Brain microvascular endothelial cell (primary cell): ENCODE measurements around the gene CFHR2.
"Not testable (repeated sequence)": the region's sequence is repeated elsewhere in the genome, so short reads cannot be mapped to it uniquely, and the experiment has no call there.

ENCODE experiments used
- DNase-seq: peaks from one replicate; pipeline ENCODE4 v3.0.0-alpha.2; 2020
- H3K27ac ChIP-seq: fragments of 250-450 bp; sonication (Bioruptor Pico); 2 replicates; pipeline ENCODE4 v1.5.1; 2020; ENCODE audit warnings: mild to moderate bottlenecking, moderate library complexity
- H3K27me3 ChIP-seq: fragments of 250-450 bp; sonication (Bioruptor Pico); replicated peaks from 2 replicates; pipeline ENCODE4 v1.5.1; 2020; ENCODE audit warnings: mild to moderate bottlenecking
- H3K36me3 ChIP-seq: fragments of 250-450 bp; sonication (Bioruptor Pico); replicated peaks from 2 replicates; pipeline ENCODE4 v1.5.1; 2020; ENCODE audit warnings: mild to moderate bottlenecking
- H3K4me3 ChIP-seq: 2 replicates; pipeline ENCODE4 v1.5.1; 2011; ENCODE audit warnings: low read depth, mild to moderate bottlenecking, control low read depth, low read length, moderate library complexity
- CTCF ChIP-seq: IDR thresholded peaks from 2 replicates; pipeline ENCODE4 v1.5.1; 2011; ENCODE audit warnings: low read depth, mild to moderate bottlenecking, moderate library complexity, low read length, control low read depth, inconsistent platforms; ENCODE audit errors: missing control alignments
- in situ Hi-C: cut with HindIII; loops from 2 replicates; pipeline ENCODE4 v1.10.0; 2017; ENCODE audit warnings: low sequenced_read_pairs, low pct_ligation_motif_present

CFHR2 gene

GRCh38 chr1:196933531-196934189, 9.9 kb upstream of the CFHR2 start:
- TF ChIP-seq CTCF, result no peak
- Histone ChIP-seq H3K4me3 (no peak overlapping the region), H3K27me3 (no peaks in the 10 kb centered on the region), H3K36me3 (no peaks in the 10 kb centered on the region), H3K27ac (no peak overlapping the region)
- DNase-seq, result no peak
- in situ Hi-C loops, result no loop called here

GRCh38 chr1:196941474-196941873, 2.1 kb upstream of the CFHR2 start:
- in situ Hi-C loops, H3K27ac ChIP-seq, H3K36me3 ChIP-seq, DNase-seq, H3K27me3 ChIP-seq, H3K4me3 ChIP-seq: not testable (repeated sequence)

DNA sequence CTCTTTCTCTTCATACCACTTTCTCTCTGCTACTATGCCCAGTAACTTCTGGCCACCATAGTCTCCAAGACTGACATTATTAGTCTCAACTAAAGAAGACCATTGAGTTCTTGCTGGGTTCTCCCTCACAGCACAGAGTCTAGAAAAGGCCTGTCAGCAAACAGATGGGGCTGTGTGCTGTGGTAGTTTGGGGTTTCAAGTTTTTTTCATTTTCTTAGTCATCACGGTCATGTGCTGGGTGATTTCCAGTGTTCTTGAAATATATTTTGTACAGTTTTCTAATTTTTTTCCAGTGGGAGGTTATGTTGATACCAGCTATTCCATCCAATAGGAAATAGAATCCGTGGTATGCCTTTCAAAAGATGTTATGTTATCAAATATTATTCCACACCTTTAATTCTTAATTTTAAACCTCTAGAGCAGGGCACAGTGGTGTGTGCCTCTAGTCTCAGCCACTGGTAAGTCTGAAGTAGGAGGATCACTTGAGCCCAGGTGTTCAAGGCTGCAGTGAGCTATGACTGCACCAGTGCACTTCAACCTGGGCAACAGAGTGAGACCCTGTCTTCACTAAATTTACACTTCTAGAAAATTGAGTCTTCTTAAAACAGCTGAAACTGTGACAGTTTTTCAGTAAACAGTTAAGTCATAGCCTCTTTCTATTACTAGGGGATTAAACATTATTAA, 8.3 kb downstream of the CFHR2 start:
- Histone ChIP-seq H3K4me3 (no peak overlapping the region), H3K27ac (no peak overlapping the region), H3K27me3 (no peaks in the 10 kb centered on the region), H3K36me3 (no peaks in the 10 kb centered on the region)
- in situ Hi-C loops, result no loop called here
- no peak for TF ChIP-seq CTCF
- DNase-seq, result no peak

DNA sequence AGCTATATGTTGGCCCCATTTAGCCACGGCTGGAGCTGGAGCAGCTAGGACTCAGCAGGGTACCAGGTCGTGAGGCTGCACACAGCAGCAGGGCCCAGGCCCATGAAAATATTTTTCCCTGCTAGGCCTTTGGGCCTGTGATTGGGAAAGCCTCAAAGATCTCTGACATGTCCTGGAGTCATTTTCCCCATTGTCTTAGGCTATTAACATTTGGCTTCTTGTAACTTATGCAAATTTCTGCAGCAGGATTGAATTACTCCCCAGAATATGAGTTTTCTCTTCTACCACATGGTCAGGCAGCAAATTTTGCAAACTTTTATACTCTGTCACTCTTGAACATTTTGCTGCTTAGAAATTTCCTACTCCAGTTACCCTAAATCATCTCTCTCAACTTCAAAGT, 11.2 kb downstream of the CFHR2 start:
- Histone ChIP-seq H3K27ac (no peak overlapping the region), H3K4me3 (no peak overlapping the region), H3K36me3 (no peaks in the 10 kb centered on the region), H3K27me3 (no peaks in the 10 kb centered on the region)
- in situ Hi-C loops, result no loop called here
- TF ChIP-seq CTCF, result no peak
- no peak for DNase-seq

GRCh38 chr1:196955926-196956325, 12.4 kb downstream of the CFHR2 start:
- no peak overlapping the region for H3K4me3 ChIP-seq
- H3K27ac ChIP-seq, result no peak overlapping the region
- no peaks in the 10 kb centered on the region for H3K36me3 ChIP-seq
- no peak for DNase-seq
- in situ Hi-C loops, result no loop called here
- TF ChIP-seq CTCF, result no peak
- H3K27me3 ChIP-seq, result no peaks in the 10 kb centered on the region

DNA sequence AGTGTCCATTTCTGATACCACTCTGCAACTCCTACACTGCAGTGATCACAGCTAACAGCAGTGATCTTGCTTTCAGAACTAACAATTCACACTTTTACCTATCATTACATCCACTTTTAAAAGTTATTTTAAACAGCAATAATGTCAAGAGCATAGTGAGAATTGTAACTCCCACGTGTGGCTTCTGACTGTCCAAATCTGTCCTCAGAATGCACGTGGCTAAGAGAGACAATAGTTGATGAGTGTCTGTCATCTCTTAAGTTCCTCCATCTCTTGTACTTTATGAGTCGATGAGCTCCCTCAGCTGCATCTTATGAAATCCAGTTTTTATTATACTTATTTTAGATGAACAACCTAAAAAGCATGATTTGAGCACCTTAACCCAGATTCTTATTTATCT, 17.3 kb downstream of the CFHR2 start:
- no peaks in the 10 kb centered on the region for H3K27me3 ChIP-seq
- no peak for DNase-seq
- no peaks in the 10 kb centered on the region for H3K36me3 ChIP-seq
- no peak for TF ChIP-seq CTCF
- in situ Hi-C loops, result no loop called here
- no peak overlapping the region for H3K4me3 ChIP-seq
- H3K27ac ChIP-seq, result no peak overlapping the region
